ENCODE results near the gene RHBDF1.
"Not testable (repeated sequence)": the region's sequence is repeated elsewhere in the genome, so short reads cannot be mapped to it uniquely, and the experiment has no call there.

Gene RHBDF1

GRCh38 chr16:58491-59439 is 13.7 kb downstream of the RHBDF1 start:
- DNase-seq: no peak

DNA sequence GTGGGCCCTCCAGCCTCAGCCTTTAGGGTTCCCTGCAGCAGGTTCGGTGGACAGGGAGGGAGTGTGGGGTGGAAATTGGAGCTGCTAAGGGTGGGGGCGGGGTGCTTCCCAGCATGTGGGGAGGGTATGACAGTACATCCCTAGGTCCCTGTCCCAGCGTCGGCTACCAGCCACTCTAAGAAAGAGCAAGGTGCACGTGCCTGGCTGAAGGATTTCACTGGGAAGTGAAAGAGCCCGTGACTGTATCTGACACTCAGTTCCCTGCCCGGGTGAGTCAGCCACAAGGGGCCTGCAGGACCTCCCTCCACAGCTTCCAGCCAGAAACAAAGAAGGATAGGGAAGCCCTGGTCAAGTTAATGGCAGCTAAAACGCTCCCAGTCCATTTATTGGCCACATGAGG is 14.7 kb downstream of the RHBDF1 start:
- no peak for DNase-seq

DNA sequence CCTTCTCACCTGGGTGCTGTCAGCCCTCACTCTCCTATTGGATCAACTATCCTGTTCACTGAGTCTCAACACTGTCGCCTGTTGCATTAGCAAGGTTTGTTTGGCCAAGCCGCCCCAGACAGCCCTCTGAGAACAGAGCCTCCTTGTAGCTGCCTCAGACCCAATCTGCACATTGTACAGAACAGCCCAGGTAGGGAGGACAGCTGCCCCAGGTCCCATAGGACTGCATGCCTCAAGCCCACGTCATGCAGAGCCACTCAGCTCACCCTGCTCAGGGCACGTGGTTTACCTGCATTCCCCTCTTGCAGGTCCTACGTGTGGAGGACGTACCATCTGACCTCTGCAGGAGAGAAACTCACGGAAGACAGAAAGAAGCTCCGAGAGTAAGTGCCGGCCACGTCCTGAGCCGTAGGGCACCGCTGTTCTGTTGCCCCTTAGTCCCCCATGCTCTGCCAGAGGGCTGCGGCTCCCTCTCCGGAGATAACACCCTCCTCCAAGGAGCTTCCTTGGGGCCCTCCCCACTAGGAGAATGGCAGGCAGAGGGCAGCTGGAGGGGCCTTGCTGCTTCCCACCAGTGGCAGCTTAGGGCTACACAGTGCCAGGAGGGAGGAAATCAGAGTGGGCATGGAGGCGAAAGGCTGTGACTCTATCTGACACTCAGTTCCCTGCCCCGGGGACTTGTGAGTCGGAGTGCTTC is 16.1 kb downstream of the RHBDF1 start:
- no peak for DNase-seq

- DNase-seq: no peak
Observed at GRCh38 chr16:55571-56136, 16.8 kb downstream of the RHBDF1 start.

- DNase-seq: no peak
Observed at GRCh38 chr16:54237-54581, 18.2 kb downstream of the RHBDF1 start.

- peak; percentile 95 to 97 for DNase-seq
Observed at GRCh38 chr16:53346-54236, 18.8 kb downstream of the RHBDF1 start, which contains the start of the genes POLR3K and SNRNP25. TSS of gene POLR3K (minus strand) at chr16:53608. CDS start at chr16:53586, 22 bp downstream. TSS of gene SNRNP25 (plus strand) at chr16:53828. CDS start at chr16:54017, 189 bp downstream.

GRCh38 chr16:50769-51591 is 21.5 kb downstream of the RHBDF1 start:
- no peak for DNase-seq

DNA sequence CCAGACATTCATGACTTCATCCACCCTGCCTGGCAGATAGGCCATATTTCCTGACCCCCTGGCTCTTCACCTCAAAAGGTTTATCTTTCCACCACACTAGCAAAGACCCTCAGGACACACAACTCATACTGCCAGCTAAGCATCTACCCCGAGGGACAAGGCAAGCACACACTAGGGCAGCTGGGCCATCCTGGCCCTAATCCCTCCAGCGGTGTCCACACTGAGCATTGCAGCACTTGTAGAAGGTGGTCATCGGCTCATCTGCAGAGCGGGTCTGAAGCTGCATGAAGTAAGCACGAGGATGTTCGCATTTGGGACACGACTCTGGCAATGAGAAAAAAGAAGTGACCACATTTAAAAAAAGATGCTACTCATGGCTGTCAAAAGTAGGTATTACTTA is 25.2 kb downstream of the RHBDF1 start:
- DNase-seq: no peak

- not testable (repeated sequence) for DNase-seq
Observed at GRCh38 chr16:46510-46909, 25.9 kb downstream of the RHBDF1 start.

DNA sequence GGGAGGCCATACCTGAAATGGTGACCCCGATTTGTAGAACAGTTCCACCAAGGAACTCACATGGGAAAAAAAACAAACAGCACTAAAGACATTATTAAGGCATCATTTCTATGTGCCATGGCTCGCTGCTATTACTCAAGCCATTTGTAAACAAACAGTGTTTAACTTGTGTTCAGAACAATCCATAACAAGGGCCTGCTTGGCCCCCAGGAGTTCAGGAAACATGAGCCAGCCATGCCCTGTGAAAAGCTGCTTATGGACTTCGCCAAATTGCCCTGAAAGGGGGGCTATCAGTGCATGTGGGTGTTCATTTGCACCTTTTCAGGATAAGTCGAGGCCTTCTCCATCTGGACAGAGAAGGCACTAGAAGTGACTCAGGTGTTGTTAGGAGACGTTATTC is 27.0 kb downstream of the RHBDF1 start:
- no peak for DNase-seq

DNA sequence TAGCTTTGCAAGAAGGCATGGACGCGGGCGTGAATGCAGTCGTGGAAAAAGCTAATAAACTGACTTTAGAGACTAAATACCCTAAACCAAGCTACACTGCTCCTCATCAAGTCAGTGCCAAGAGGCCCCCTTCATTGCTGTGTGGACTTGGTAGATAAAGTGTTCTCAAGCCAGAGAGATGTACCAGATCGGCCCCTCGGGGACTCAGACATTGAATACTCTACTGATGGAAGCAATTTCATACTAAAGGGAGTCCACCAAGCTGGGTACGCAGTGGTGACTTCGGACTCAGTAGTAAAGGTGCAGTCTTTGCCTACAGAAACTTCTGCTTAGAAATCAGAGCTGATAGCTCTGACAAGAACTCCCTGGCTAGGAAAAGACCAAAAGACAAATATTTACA is 27.8 kb downstream of the RHBDF1 start:
- no peak for DNase-seq

GRCh38 chr16:43294-43693 is 29.1 kb downstream of the RHBDF1 start:
- no peak for DNase-seq

DNA sequence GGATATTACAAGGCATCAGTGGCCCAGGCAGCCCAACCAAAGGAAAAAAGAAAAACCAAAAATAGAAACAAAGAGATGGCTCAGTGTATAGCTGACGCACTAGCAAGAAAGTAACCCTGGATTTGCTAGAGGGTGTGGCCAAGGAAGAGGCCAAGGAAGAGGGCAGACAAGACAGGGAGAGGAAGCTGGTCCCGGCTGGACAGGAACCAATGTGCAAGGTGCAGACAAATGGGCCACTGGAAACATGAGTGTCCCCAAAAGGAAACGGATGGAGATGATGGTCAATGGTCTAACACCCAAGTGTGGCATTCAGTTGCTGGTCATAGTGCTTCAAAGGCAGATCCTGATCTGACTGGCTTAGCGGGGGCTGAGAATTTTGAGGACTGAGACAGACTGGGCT is 29.7 kb downstream of the RHBDF1 start:
- no peak for DNase-seq

- DNase-seq: no peak
Observed at GRCh38 chr16:42069-42457, 30.4 kb downstream of the RHBDF1 start.

DNA sequence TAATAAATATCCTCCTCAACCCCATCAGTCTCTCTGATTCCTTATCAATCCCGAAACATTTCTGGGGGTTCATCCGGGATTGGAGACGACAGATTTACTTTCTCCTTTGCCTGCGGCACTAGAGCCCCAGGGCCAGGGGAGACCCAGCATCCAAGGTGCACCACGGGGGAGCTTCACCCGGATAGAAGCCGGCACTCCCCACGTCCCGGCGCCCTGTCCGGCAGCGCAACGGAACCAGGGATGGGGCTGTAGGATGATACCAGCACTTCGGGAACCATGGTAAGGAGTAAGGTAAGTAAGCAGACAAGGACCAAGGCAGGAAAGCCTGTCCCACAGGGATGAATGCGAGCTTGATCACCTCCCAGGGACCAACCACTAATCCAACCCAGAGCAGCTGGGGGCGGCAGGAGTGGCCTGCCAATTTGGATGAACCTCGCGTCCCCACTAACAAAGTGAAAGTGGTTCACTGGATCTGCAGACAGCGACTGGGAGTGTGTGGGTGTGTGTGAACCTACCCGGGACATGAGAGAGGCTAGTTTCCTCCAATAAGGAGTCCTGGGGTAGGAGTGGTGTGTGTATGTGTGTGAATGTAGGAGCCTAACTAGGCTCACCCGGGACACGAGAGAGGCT is 30.9 kb downstream of the RHBDF1 start:
- no peak for DNase-seq

DNA sequence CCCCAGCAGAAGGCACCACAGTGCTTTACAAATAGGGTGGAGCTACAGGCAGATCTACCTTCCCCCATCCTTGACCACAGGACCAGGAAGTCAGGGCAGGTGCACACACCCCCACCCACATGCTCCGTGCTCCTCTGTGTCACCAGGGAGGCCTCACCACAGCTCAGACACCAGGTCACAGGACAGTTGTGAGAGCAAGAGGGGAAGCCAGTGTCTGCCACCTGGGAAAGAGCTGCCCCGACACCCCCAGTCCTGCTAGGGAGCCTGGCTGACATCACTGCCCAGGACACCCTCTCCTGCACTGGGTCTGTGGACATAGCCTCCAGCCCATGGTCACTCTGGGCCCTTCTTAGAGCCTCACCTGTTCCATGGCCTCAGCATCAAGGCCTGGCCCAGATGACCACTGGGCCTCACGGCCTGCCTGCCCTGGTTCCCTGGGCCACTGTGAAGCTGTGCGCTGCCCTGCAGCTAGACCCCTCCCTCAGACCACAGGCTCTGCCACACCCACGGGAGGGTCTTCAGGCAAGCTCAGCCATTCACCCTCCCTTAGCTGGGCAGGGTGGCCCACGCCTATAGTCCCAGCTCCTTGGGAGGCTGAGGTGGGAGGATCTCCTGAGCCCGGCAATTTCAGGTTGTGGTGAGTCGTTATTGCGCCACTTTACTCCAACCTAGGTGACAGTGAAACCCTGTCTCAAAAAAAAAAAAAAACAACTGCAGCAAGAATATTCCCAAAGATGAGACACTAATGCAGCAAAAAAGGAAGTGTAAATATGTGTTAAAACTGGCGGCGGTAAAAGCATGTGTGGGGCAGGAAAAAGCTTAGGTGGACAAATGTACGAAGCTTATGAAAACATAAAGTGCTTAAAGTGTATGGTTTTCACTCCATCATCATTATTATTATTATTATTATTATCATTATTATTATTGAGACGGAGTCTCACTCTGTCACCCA is 33.2 kb downstream of the RHBDF1 start:
- no peak for DNase-seq

GRCh38 chr16:38206-38605 is 34.2 kb downstream of the RHBDF1 start:
- not testable (repeated sequence) for DNase-seq

DNA sequence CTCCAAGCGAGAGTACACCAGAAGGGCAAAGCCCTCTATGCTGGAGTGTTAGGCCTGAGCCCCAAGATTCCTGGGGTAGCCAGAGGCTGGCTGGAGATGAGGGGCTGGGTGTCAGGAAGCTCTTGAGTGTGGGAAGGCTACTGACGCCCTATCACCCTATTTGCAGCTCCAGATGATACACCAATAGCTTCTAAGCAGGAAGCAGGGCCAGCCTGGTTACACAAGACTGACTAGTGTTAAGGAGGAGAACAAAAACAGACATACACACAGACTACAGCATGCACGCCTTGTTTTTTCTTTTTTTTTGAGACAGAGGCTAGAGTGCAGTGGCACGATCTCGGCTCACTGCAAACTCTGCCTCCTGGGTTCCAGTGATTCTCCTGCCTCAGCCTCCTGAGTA is 34.9 kb downstream of the RHBDF1 start:
- DNase-seq: no peak

DNA sequence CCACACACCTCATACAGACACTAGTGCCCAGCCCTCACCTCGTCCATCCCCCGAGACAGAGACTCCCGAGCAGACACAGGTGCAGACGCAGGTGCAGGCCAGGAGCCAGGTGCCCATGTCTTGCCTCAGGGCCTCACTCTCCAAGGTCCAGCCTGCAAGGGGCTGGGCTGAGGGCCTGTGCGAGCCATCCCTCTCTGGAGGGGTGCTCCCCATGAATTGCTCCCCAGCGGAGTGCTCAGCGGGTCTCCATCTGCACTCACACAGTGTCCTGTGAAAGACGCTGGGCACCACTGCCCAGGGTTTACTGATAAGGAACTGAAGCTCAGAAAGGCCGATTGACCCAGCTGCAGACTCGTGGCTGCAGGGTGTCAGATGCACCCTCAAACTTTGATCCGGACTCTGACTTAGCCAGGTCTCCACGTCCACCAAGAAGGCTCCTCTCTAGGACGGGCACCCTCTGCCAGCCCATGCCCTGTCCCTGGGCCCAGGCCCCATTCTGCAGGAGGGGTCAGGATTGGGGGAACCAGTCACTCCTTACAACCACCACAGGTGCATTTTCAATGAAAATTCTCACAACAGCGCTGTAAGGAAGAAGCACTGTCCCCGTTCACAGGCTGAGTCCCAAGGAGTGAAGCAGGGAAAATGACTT is 36.0 kb downstream of the RHBDF1 start:
- DNase-seq: no peak
